Upper lobe of left lung (tissue), 6 donors: ENCODE measurements around the gene SAPCD2. TPM values are rescaled to one million over a fixed set of nuclear protein-coding genes. Genes with fewer than 3 reads are reported as not detected.
A peak's percentile ranks its signal among the peaks of the same experiment; 100 is the strongest.

Source experiments
- ATAC-seq, 2 donors: fragments of 200-7000 bp; cut with Tn5 transposase; one replicate each; pipeline ENCODE4 v1.9.1; 2022; ENCODE audit warnings: mild to moderate bottlenecking in 2 of 2, moderate library complexity in 2 of 2; ENCODE audit not compliant: low FRiP score in 2 of 2
- DNase-seq, 2 donors: peaks; one replicate each; pipeline ENCODE4 v3.0.0-alpha.2; 2019 to 2020
- H3K27ac ChIP-seq, 4 donors: fragments of 200-600 bp; sonication (generic); one replicate each; pipeline ENCODE4 v1.5.1; 2016 to 2019
- H3K27me3 ChIP-seq, 4 donors: fragments of 200-600 bp; sonication (generic); one replicate each; pipeline ENCODE4 v1.5.1; 2017 to 2019
- H3K36me3 ChIP-seq, 4 donors: fragments of 200-600 bp; sonication (generic); one replicate each; pipeline ENCODE4 v1.5.1; 2016 to 2019
- H3K4me1 ChIP-seq, 4 donors: fragments of 200-600 bp; sonication (generic); one replicate each; pipeline ENCODE4 v1.5.1; 2018 to 2019
- H3K4me3 ChIP-seq, 4 donors: fragments of 200-600 bp; sonication (generic); one replicate each; pipeline ENCODE4 v1.5.1; 2017 to 2019; ENCODE audit warnings: mild to moderate bottlenecking in 2 of 4, moderate library complexity in 1 of 4
- H3K9me3 ChIP-seq, 4 donors: fragments of 200-600 bp; sonication (generic); one replicate each; pipeline ENCODE4 v1.5.1; 2018 to 2019
- EP300 ChIP-seq, 4 donors: sonication (generic); formaldehyde crosslinking; IDR thresholded peaks; one replicate each; pipeline ENCODE4 v1.5.1; 2017; ENCODE audit warnings: antibody characterized with exemption in 4 of 4, control low read depth in 2 of 4
- POLR2A ChIP-seq, 4 donors: fragments of 450-650 bp; IDR thresholded peaks; one replicate each; pipeline ENCODE4 v1.5.1; 2016 to 2017; ENCODE audit warnings: antibody characterized with exemption in 4 of 4, mild to moderate bottlenecking in 2 of 4
- POLR2AphosphoS5 ChIP-seq, 2 donors: sonication (generic); formaldehyde crosslinking; IDR thresholded peaks; one replicate each; pipeline ENCODE4 v1.5.1; 2017; ENCODE audit warnings: antibody characterized with exemption in 2 of 2
- WGBS, 2 donors: methylation state at CpG; one replicate each; pipeline ENCODE4 v1.1.5; 2017 to 2018; 5-methylcytosine and 5-hydroxymethylcytosine counted together
- total RNA-seq, 6 donors: library from RNA; depleted of rRNA in 4 of 6; stranded (reverse); fragments of >200 nt in 4 of 6; gene quantifications; one replicate each; pipeline versions ENCODE4 v1.1.0 to v1.2.1, GENCODE V29; 2016 to 2021
- TF ChIP-seq, protein P1 (sequence below), 6 experiments: fragments of 450-650 bp in 4 of 6; fragments of 200-600 bp in 2 of 6; sonication (generic) in 2 of 6; IDR thresholded peaks; one replicate each; pipeline ENCODE4 v1.5.1; 2016 to 2019; ENCODE audit warnings: antibody characterized with exemption in 6 of 6
- donor health status: DM: no; HTN: no; CAD: no; lungs with moderate emphysema.
- donor health status: DM: no; HTN: yes; CAD: no; lungs with severe emphysema.

Gene SAPCD2
- total RNA-seq, 6 donors from 2014 or later, result 0.69 to 6.8 (median 1.4) TPM

- 93 to 95% methylated on average over 6 to 17 of the region's 24 CpGs for WGBS, 2 donors
- Histone ChIP-seq H3K4me1 (peaks cover 16 to 42% (median 20%) of the 10 kb centered on the region in 4 donors), H3K4me3 (no peak overlapping the region), H3K9me3 (no peaks in the 10 kb centered on the region), H3K36me3 (peaks cover 0 to 51% (median 37%) of the 10 kb centered on the region in 4 donors), H3K27ac (no peak overlapping the region), H3K27me3 (peaks cover 0 to 6% (median 0%) of the 10 kb centered on the region in 4 donors)
- ATAC-seq (no peak), DNase-seq (no peak)
- TF ChIP-seq, protein P1, sequence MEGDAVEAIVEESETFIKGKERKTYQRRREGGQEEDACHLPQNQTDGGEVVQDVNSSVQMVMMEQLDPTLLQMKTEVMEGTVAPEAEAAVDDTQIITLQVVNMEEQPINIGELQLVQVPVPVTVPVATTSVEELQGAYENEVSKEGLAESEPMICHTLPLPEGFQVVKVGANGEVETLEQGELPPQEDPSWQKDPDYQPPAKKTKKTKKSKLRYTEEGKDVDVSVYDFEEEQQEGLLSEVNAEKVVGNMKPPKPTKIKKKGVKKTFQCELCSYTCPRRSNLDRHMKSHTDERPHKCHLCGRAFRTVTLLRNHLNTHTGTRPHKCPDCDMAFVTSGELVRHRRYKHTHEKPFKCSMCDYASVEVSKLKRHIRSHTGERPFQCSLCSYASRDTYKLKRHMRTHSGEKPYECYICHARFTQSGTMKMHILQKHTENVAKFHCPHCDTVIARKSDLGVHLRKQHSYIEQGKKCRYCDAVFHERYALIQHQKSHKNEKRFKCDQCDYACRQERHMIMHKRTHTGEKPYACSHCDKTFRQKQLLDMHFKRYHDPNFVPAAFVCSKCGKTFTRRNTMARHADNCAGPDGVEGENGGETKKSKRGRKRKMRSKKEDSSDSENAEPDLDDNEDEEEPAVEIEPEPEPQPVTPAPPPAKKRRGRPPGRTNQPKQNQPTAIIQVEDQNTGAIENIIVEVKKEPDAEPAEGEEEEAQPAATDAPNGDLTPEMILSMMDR (IDR thresholded peaks at IDR 0.05), result no peak
- TF ChIP-seq POLR2AphosphoS5 (IDR thresholded peaks at IDR 0.05), result no peak
These were observed 10.1 kb upstream of the SAPCD2 start for GRCh38 chr9:137080260-137081122.

- ATAC-seq (no peak), DNase-seq (no peak)
- Histone ChIP-seq H3K27ac (no peak overlapping the region), H3K4me3 (no peak overlapping the region), H3K4me1 (peaks cover 15 to 35% (median 16%) of the 10 kb centered on the region in 4 donors), H3K36me3 (peaks cover 0 to 51% (median 37%) of the 10 kb centered on the region in 4 donors), H3K9me3 (no peaks in the 10 kb centered on the region), H3K27me3 (peaks cover 0 to 6% (median 0%) of the 10 kb centered on the region in 4 donors)
- 94 to 100% methylated on average over 2 to 13 of the region's 13 CpGs for WGBS, 2 donors
- TF ChIP-seq POLR2AphosphoS5 (IDR thresholded peaks at IDR 0.05) (no peak), EP300 (IDR thresholded peaks at IDR 0.05) (no peak), POLR2A (IDR thresholded peaks at IDR 0.05) (no peak)
- TF ChIP-seq, protein P1 (IDR thresholded peaks at IDR 0.05), result no peak
These were observed 9.0 kb upstream of the SAPCD2 start for GRCh38 chr9:137079401-137079787.

DNA sequence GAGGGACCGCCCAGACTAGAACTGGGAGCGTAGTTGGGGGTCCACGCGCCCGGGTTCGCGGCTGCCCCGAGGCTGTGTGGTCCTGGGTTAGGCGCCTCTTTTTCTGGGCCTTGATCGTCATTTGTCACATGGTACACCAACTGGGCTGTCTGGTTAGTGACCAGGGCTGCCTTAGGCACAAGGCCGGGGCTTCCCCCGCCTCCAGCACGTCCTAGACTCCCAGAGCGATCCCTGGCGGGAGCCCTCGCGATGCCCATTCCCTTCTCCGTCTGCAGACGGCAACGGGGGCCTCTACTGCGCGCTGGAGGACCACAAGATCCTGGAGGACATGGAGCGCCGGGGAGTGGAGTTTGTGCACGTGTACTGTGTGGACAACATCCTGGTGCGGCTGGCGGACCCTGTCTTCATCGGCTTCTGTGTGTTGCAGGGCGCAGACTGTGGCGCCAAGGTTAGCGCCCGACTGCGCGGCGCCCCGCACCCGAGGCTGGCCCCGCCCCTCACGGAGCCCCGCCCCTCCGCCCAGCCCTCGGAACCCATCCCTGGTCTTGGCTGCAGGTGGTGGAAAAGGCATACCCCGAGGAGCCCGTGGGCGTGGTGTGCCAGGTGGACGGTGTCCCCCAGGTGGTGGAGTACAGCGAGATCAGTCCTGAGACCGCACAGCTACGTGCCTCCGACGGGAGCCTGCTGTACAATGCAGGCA, 8.5 kb upstream of the SAPCD2 start:
- 80 to 81% methylated on average over 42 to 51 of the region's 51 CpGs for WGBS, 2 donors
- H3K27ac ChIP-seq, result no peak overlapping the region
- H3K4me3 ChIP-seq, result peak overlapping the region in 3 of 4 donors; percentile 74 to 96 (median 74)
- H3K4me1 ChIP-seq, result peaks cover 15 to 36% (median 16%) of the 10 kb centered on the region in 4 donors
- no peaks in the 10 kb centered on the region for H3K9me3 ChIP-seq
- H3K36me3 ChIP-seq, result peaks cover 0 to 51% (median 37%) of the 10 kb centered on the region in 4 donors
- peaks cover 0 to 6% (median 0%) of the 10 kb centered on the region in 4 donors for H3K27me3 ChIP-seq
- no peak for DNase-seq
- TF ChIP-seq POLR2A (IDR thresholded peaks at IDR 0.05), result no peak
- TF ChIP-seq, protein P1 (IDR thresholded peaks at IDR 0.05), result no peak
- TF ChIP-seq EP300 (IDR thresholded peaks at IDR 0.05), result no peak
- no peak for TF ChIP-seq POLR2AphosphoS5 (IDR thresholded peaks at IDR 0.05)
- ATAC-seq, result no peak

DNA sequence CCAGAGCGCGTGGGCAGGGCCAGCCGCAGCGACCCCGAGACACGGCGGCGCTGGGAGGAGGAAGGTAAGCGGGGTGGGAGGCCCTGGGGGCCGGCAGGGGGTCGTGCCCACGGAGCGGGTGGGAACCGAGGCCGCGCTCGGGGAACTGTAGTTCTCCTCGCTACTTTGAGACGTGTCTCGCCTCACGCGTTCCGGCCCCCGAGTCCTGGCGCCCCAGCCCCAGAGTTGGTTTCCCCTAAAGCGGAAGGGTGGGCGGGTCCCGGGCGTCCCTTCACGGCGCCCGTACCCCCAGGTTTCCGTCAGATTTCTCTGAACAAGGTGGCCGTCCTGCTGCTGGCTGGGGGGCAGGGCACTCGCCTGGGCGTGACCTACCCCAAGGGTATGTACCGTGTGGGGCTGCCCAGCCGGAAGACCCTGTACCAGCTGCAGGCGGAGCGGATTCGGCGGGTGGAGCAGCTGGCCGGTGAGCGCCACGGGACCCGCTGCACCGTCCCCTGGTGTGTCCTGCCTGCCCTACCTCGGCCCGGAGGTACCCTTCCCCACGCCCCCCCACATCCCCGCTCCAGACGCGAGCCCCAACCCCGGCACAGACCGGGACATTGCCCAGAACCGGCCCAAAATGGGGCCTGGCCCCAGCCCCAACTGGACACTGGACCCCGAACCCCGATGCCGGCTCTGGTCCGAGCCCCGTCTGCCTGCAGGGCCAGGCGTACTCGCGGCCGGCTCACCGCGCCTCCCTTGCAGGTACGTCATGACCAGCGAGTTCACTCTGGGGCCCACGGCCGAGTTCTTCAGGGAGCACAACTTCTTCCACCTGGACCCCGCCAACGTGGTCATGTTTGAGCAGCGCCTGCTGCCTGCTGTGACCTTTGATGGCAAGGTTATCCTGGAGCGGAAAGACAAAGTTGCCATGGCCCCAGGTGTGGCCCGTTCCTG, 7.7 kb upstream of the SAPCD2 start:
- peaks cover 0 to 6% (median 0%) of the 10 kb centered on the region in 4 donors for H3K27me3 ChIP-seq
- H3K36me3 ChIP-seq, result peaks cover 0 to 44% (median 32%) of the 10 kb centered on the region in 4 donors
- ATAC-seq (no peak), DNase-seq (peak; percentile 31 to 87)
- no peaks in the 10 kb centered on the region for H3K9me3 ChIP-seq
- H3K27ac ChIP-seq, result peak overlapping the region in 3 of 4 donors; percentile 68 to 70 (median 68)
- H3K4me3 ChIP-seq, result peak overlapping the region; percentile 74 to 96 (median 76)
- WGBS, 2 donors, result 51 to 90% methylated on average over 2 to 30 of the region's 76 CpGs
- TF ChIP-seq, protein P1 (IDR thresholded peaks at IDR 0.05), result no peak
- no peak for TF ChIP-seq POLR2A (IDR thresholded peaks at IDR 0.05)
- no peak for TF ChIP-seq POLR2AphosphoS5 (IDR thresholded peaks at IDR 0.05)
- TF ChIP-seq EP300 (IDR thresholded peaks at IDR 0.05), result no peak
- peaks cover 15 to 45% (median 16%) of the 10 kb centered on the region in 4 donors for H3K4me1 ChIP-seq
